ENCODE data around the gene CAPRIN2.

- no peak for TF ChIP-seq CTCF (IDR thresholded peaks at IDR 0.05; ENCODE audit: low read length)
- TF ChIP-seq EZH2 (optimal IDR thresholded peaks at IDR 0.05; ENCODE audit: low read depth, low read length): no peak
- no peak for TF ChIP-seq EZH2phosphoT487 (IDR thresholded peaks at IDR 0.05; ENCODE audit: low read length)
These were observed 93.5 kb downstream of the CAPRIN2 start for GRCh38 chr12:30661210-30661609.
